ENCODE results near the gene ARHGAP15. TPM values are rescaled to one million over a fixed set of nuclear protein-coding genes. Genes with fewer than 3 reads are reported as not detected.

The ARHGAP15 gene
- total RNA-seq, 2 donors from 2014 or later: 0.86 TPM; not detected in 1

GRCh38 chr2:143697744-143698143 lies 568.5 kb downstream of the ARHGAP15 start:
- H3K4me1 Mint-ChIP-seq: peaks cover 10% of the 10 kb centered on the region
- H3K4me3 ChIP-seq (ENCODE audit: low read length): no peak overlapping the region
- no peaks in the 10 kb centered on the region for H3K36me3 ChIP-seq (ENCODE audit: control insufficient read depth, insufficient read depth, low read length)
- DNase-seq: no peak
- H3K9ac ChIP-seq (ENCODE audit: extremely low read depth, low read length, poor library complexity, severe bottlenecking): no peak overlapping the region
- H3K4me1 ChIP-seq (ENCODE audit: control insufficient read depth, insufficient read depth, low read length): peaks cover 3% of the 10 kb centered on the region
- no peaks in the 10 kb centered on the region for H3K36me3 Mint-ChIP-seq (ENCODE audit: low read depth)
- no peak overlapping the region for H3K4me3 Mint-ChIP-seq
- no peak overlapping the region for H3K27ac Mint-ChIP-seq
- 96 to 100% methylated on average over 1 of the region's 1 CpG for WGBS, 2 experiments (ENCODE audit: insufficient coverage in 1 of 2, insufficient read length in 1 of 2)
- no peaks in the 10 kb centered on the region for H3K27me3 ChIP-seq (ENCODE audit: control insufficient read depth, insufficient read depth, low read length, poor library complexity, severe bottlenecking)
- no peaks in the 10 kb centered on the region for H3K9me3 ChIP-seq (ENCODE audit: control insufficient read depth, low read length)
- H3K9me3 Mint-ChIP-seq: no peaks in the 10 kb centered on the region
- no peak overlapping the region for H3K27ac ChIP-seq (ENCODE audit: low read depth, low read length)
- H3K27me3 Mint-ChIP-seq (ENCODE audit: insufficient read depth): no peaks in the 10 kb centered on the region
- TF ChIP-seq CTCF (conservative IDR thresholded peaks at IDR 0.05): no peak

GRCh38 chr2:143698352-143698751 lies 569.1 kb downstream of the ARHGAP15 start:
- H3K4me3 ChIP-seq (ENCODE audit: low read length): no peak overlapping the region
- no peak for TF ChIP-seq CTCF (conservative IDR thresholded peaks at IDR 0.05)
- no peak overlapping the region for H3K9ac ChIP-seq (ENCODE audit: extremely low read depth, low read length, poor library complexity, severe bottlenecking)
- no peak overlapping the region for H3K27ac ChIP-seq (ENCODE audit: low read depth, low read length)
- Mint-ChIP-seq H3K27me3 (ENCODE audit: insufficient read depth) (no peaks in the 10 kb centered on the region), H3K27ac (no peak overlapping the region), H3K4me1 (peaks cover 5% of the 10 kb centered on the region), H3K36me3 (ENCODE audit: low read depth) (no peaks in the 10 kb centered on the region), H3K4me3 (no peak overlapping the region), H3K9me3 (no peaks in the 10 kb centered on the region)
- no peaks in the 10 kb centered on the region for H3K9me3 ChIP-seq (ENCODE audit: control insufficient read depth, low read length)
- H3K36me3 ChIP-seq (ENCODE audit: control insufficient read depth, insufficient read depth, low read length): no peaks in the 10 kb centered on the region
- no peaks in the 10 kb centered on the region for H3K27me3 ChIP-seq (ENCODE audit: control insufficient read depth, insufficient read depth, low read length, poor library complexity, severe bottlenecking)
- no peak for DNase-seq
- H3K4me1 ChIP-seq (ENCODE audit: control insufficient read depth, insufficient read depth, low read length): peaks cover 3% of the 10 kb centered on the region
- WGBS, 2 experiments (ENCODE audit: insufficient coverage in 1 of 2, insufficient read length in 1 of 2): 80 to 94% methylated on average over 1 to 2 of the region's 2 CpGs

- Histone ChIP-seq H3K9ac (ENCODE audit: extremely low read depth, low read length, poor library complexity, severe bottlenecking) (no peak overlapping the region), H3K27ac (ENCODE audit: low read depth, low read length) (no peak overlapping the region), H3K36me3 (ENCODE audit: control insufficient read depth, insufficient read depth, low read length) (no peaks in the 10 kb centered on the region), H3K4me1 (ENCODE audit: control insufficient read depth, insufficient read depth, low read length) (peaks cover 3% of the 10 kb centered on the region), H3K4me3 (ENCODE audit: low read length) (no peak overlapping the region), H3K9me3 (ENCODE audit: control insufficient read depth, low read length) (no peaks in the 10 kb centered on the region), H3K27me3 (ENCODE audit: control insufficient read depth, insufficient read depth, low read length, poor library complexity, severe bottlenecking) (no peaks in the 10 kb centered on the region)
- 96% methylated on average over 2 of the region's 3 CpGs; no CpG with 5 or more reads in 1 of the 2 experiments for WGBS, 2 experiments (ENCODE audit: insufficient coverage in 1 of 2, insufficient read length in 1 of 2)
- no peak overlapping the region for H3K27ac Mint-ChIP-seq
- H3K9me3 Mint-ChIP-seq: no peaks in the 10 kb centered on the region
- no peak for TF ChIP-seq CTCF (conservative IDR thresholded peaks at IDR 0.05)
- H3K27me3 Mint-ChIP-seq (ENCODE audit: insufficient read depth): no peaks in the 10 kb centered on the region
- H3K36me3 Mint-ChIP-seq (ENCODE audit: low read depth): no peaks in the 10 kb centered on the region
- no peak for DNase-seq
- peaks cover 4% of the 10 kb centered on the region for H3K4me1 Mint-ChIP-seq
- H3K4me3 Mint-ChIP-seq: no peak overlapping the region
Observed at GRCh38 chr2:143698888-143699570, 569.8 kb downstream of the ARHGAP15 start.
